Keratinocyte (primary cell): ENCODE measurements around the gene CGRRF1. TPM values are rescaled to one million over a fixed set of nuclear protein-coding genes. Genes with fewer than 3 reads are reported as not detected.

Source experiments
- DNase-seq: peaks from one replicate; pipeline ENCODE4 v3.0.0-alpha.2; 2011; ENCODE audit warnings: low read depth, missing footprints, low spot score
- FAIRE-seq: peaks from 2 replicates; lab custom pipeline; 2011; peaks lifted over from hg19 to GRCh38; lab: Jason Lieb, UNC
- H2AFZ ChIP-seq: 2 replicates; pipeline ENCODE4 v1.6.0; 2012; ENCODE audit warnings: low read length, control low read depth, inconsistent platforms; ENCODE audit not compliant: control insufficient read depth
- H3K27ac ChIP-seq: 2 replicates; pipeline ENCODE4 v1.5.1; 2011; ENCODE audit warnings: low read length; ENCODE audit not compliant: control insufficient read depth, insufficient read depth
- H3K27me3 ChIP-seq: 3 replicates; pipeline ENCODE4 v1.6.0; 2011; ENCODE audit warnings: low read length; ENCODE audit not compliant: control insufficient read depth, insufficient read depth; ENCODE audit errors: extremely low read depth
- H3K36me3 ChIP-seq, 2 experiments: 2 replicates in 1 of 2; 3 replicates in 1 of 2; pipeline ENCODE4 v1.5.1; 2011; ENCODE audit warnings: low read length in 2 of 2, mild to moderate bottlenecking in 1 of 2; ENCODE audit not compliant: control insufficient read depth in 2 of 2, insufficient read depth in 2 of 2; ENCODE audit errors: extremely low read depth in 1 of 2
- H3K4me1 ChIP-seq: 3 replicates; pipeline ENCODE4 v1.5.1; 2011; ENCODE audit warnings: low read length; ENCODE audit not compliant: control insufficient read depth, insufficient read depth; ENCODE audit errors: extremely low read depth
- H3K4me2 ChIP-seq: 3 replicates; pipeline ENCODE4 v1.6.0; 2011; ENCODE audit warnings: low read depth, low read length; ENCODE audit not compliant: control insufficient read depth, insufficient read depth; ENCODE audit errors: extremely low read depth
- H3K4me3 ChIP-seq, 3 experiments: fragments of 200-600 bp in 1 of 3; sonication (generic) in 1 of 3; 2 replicates in 2 of 3; 3 replicates in 1 of 3; pipeline ENCODE4 v1.5.1; 2011 to 2016; ENCODE audit warnings: low read length in 3 of 3, mild to moderate bottlenecking in 3 of 3, control low read depth in 2 of 3, inconsistent platforms in 1 of 3, low read depth in 1 of 3, mixed read lengths in 1 of 3, mixed run types in 1 of 3, moderate library complexity in 1 of 3; ENCODE audit not compliant: control insufficient read depth in 2 of 3, insufficient read depth in 2 of 3; ENCODE audit errors: extremely low read depth in 1 of 3
- H3K79me2 ChIP-seq: 2 replicates; pipeline ENCODE4 v1.6.0; 2012; ENCODE audit warnings: low read length; ENCODE audit not compliant: control insufficient read depth, insufficient read depth
- H3K9ac ChIP-seq: 3 replicates; pipeline ENCODE4 v1.6.0; 2011; ENCODE audit warnings: low read length; ENCODE audit not compliant: control insufficient read depth, insufficient read depth; ENCODE audit errors: extremely low read depth
- H3K9me1 ChIP-seq: 3 replicates; pipeline ENCODE4 v1.6.0; 2011; ENCODE audit warnings: low read length; ENCODE audit not compliant: control insufficient read depth, insufficient read depth; ENCODE audit errors: extremely low read depth
- H3K9me3 ChIP-seq: 2 replicates; pipeline ENCODE4 v1.5.1; 2012; ENCODE audit warnings: low read depth, low read length; ENCODE audit not compliant: control insufficient read depth
- H4K20me1 ChIP-seq: 3 replicates; pipeline ENCODE4 v1.6.0; 2011; ENCODE audit warnings: low read length; ENCODE audit not compliant: control insufficient read depth, insufficient read depth; ENCODE audit errors: extremely low read depth
- CTCF ChIP-seq, 3 experiments: IDR thresholded peaks in 1 of 3; conservative IDR thresholded peaks in 1 of 3; optimal IDR thresholded peaks in 1 of 3; 2 replicates in 2 of 3; 3 replicates in 1 of 3; pipeline versions ENCODE3 to v1.5.1; 2011; ENCODE audit warnings: low read length in 3 of 3, mild to moderate bottlenecking in 3 of 3, moderate library complexity in 2 of 3, control low read depth in 1 of 3, inconsistent platforms in 1 of 3; ENCODE audit not compliant: insufficient read depth in 2 of 3; ENCODE audit errors: extremely low read depth in 1 of 3
- EZH2 ChIP-seq: IDR thresholded peaks from one replicate; pipeline ENCODE4 v1.6.1; 2012; ENCODE audit warnings: inconsistent platforms, mild to moderate bottlenecking, low read length, moderate library complexity
- dilution Hi-C: fragments of 300-500 bp; cut with MboI; formaldehyde crosslinking; loops from one replicate; pipeline ENCODE4 v1.7.0; 2020; ENCODE audit warnings: low sequenced_read_pairs; ENCODE audit not compliant: extremely low pct_ligation_motif_present
- polyA plus RNA-seq, 5 experiments: library from polyadenylated mRNA; depleted of rRNA in 3 of 5; stranded (reverse) in 3 of 5; stranded (forward) in 1 of 5; unstranded in 1 of 5; fragments of >200 nt; gene quantifications; 1 replicate in 1 of 5; 2 replicates in 3 of 5; 3 replicates in 1 of 5; pipeline versions ENCODE4 v1.2.1 to v1.2.3, GENCODE V29; 2011 to 2012; ENCODE audit warnings: missing spikeins in 2 of 5, low read depth in 1 of 5, low replicate concordance in 1 of 5

CGRRF1 gene
- polyA plus RNA-seq, 1 donor (not counting 4 experiments of a cell fraction or from before 2014, with no cell fraction given), result 19.5 TPM

- Histone ChIP-seq H3K9me1 (no peaks in the 10 kb centered on the region), H3K27me3 (no peaks in the 10 kb centered on the region), H2AFZ (no peak overlapping the region), H3K27ac (no peak overlapping the region), H3K4me2 (no peak overlapping the region), H3K9ac (no peak overlapping the region), H3K9me3 (no peaks in the 10 kb centered on the region), H3K4me1 (no peaks in the 10 kb centered on the region), H3K36me3 (no peaks in the 10 kb centered on the region), H3K4me3 (no peak overlapping the region), H4K20me1 (no peaks in the 10 kb centered on the region), H3K79me2 (no peaks in the 10 kb centered on the region)
- dilution Hi-C loops, result no loop called here
- TF ChIP-seq CTCF (optimal IDR thresholded peaks at IDR 0.05 in 1 of 3, IDR thresholded peaks at IDR 0.05 in 1 of 3, conservative IDR thresholded peaks at IDR 0.05 in 1 of 3; ENCODE audit: extremely low read depth in 1 of 3, insufficient read depth in 2 of 3, low read length in 3 of 3) (no peak), EZH2 (no peak)
- DNase-seq (no peak), FAIRE-seq (no peak)
These were observed 9.0 kb upstream of the CGRRF1 start for GRCh38 chr14:54500744-54501143.

- dilution Hi-C loops, result no loop called here
- no peak for TF ChIP-seq CTCF (optimal IDR thresholded peaks at IDR 0.05 in 1 of 3, IDR thresholded peaks at IDR 0.05 in 1 of 3, conservative IDR thresholded peaks at IDR 0.05 in 1 of 3; ENCODE audit: extremely low read depth in 1 of 3, insufficient read depth in 2 of 3, low read length in 3 of 3)
- TF ChIP-seq EZH2, result no peak
- no peak overlapping the region for H3K9ac ChIP-seq
- H3K27me3 ChIP-seq, result no peaks in the 10 kb centered on the region
- no peak overlapping the region for H3K4me3 ChIP-seq
- no peaks in the 10 kb centered on the region for H4K20me1 ChIP-seq
- H3K9me1 ChIP-seq, result no peaks in the 10 kb centered on the region
- DNase-seq, result no peak
- H3K27ac ChIP-seq, result no peak overlapping the region
- FAIRE-seq, result no peak
- no peak overlapping the region for H2AFZ ChIP-seq
- no peak overlapping the region for H3K4me2 ChIP-seq
- H3K36me3 ChIP-seq, result no peaks in the 10 kb centered on the region
- no peaks in the 10 kb centered on the region for H3K9me3 ChIP-seq
- H3K79me2 ChIP-seq, result no peaks in the 10 kb centered on the region
- H3K4me1 ChIP-seq, result no peaks in the 10 kb centered on the region
These were observed 8.2 kb upstream of the CGRRF1 start for GRCh38 chr14:54501480-54501879.
